ENCODE results near the gene OR2A42.
"Not testable (repeated sequence)": the region's sequence is repeated elsewhere in the genome, so short reads cannot be mapped to it uniquely, and the experiment has no call there.

Gene OR2A42

GRCh38 chr7:144239365-144239764 lies at the start of gene OR2A42:
OR2A42 (minus strand) TSS chr7:144239605; CDS start chr7:144232843, 6,762 bp downstream.
- DNase-seq, result not testable (repeated sequence)

GRCh38 chr7:144287171-144287784 lies 47.9 kb upstream of the OR2A42 start:
- not testable (repeated sequence) for DNase-seq

GRCh38 chr7:144283716-144284115 lies 44.3 kb upstream of the OR2A42 start:
- not testable (repeated sequence) for DNase-seq

- DNase-seq, result not testable (repeated sequence)
Measured at GRCh38 chr7:144282490-144282889, 43.1 kb upstream of the OR2A42 start.

- DNase-seq, result not testable (repeated sequence)
Measured at GRCh38 chr7:144281981-144282380, 42.6 kb upstream of the OR2A42 start.

GRCh38 chr7:144280010-144280409 lies 40.6 kb upstream of the OR2A42 start:
- not testable (repeated sequence) for DNase-seq

- not testable (repeated sequence) for DNase-seq
Measured at GRCh38 chr7:144275281-144275680, 35.9 kb upstream of the OR2A42 start.

GRCh38 chr7:144269188-144269587 lies 29.8 kb upstream of the OR2A42 start, which contains the start of gene CTAGE8:
CTAGE8 (minus strand) TSS chr7:144269288; CDS start chr7:144269250, 38 bp downstream.
- DNase-seq, result not testable (repeated sequence)

GRCh38 chr7:144264692-144265091 lies 25.3 kb upstream of the OR2A42 start, which contains the start of gene OR2A7:
OR2A7 (minus strand) TSS chr7:144264792; CDS start chr7:144259628, 5,164 bp downstream.
- not testable (repeated sequence) for DNase-seq

- not testable (repeated sequence) for DNase-seq
Measured at GRCh38 chr7:144262128-144262527, 22.7 kb upstream of the OR2A42 start.

GRCh38 chr7:144259067-144259466 lies 19.7 kb upstream of the OR2A42 start:
- not testable (repeated sequence) for DNase-seq

GRCh38 chr7:144256112-144256511 lies 16.7 kb upstream of the OR2A42 start:
- DNase-seq, result no peak

- DNase-seq, result no peak
Measured at GRCh38 chr7:144255471-144255897, 16.1 kb upstream of the OR2A42 start.

GRCh38 chr7:144252307-144252706 lies 12.9 kb upstream of the OR2A42 start:
- DNase-seq, result not testable (repeated sequence)

- not testable (repeated sequence) for DNase-seq
Measured at GRCh38 chr7:144247674-144248330, 8.4 kb upstream of the OR2A42 start.

GRCh38 chr7:144246967-144247366 lies 7.6 kb upstream of the OR2A42 start:
- DNase-seq, result not testable (repeated sequence)

- not testable (repeated sequence) for DNase-seq
Measured at GRCh38 chr7:144245372-144245771, 6.0 kb upstream of the OR2A42 start.

- DNase-seq, result not testable (repeated sequence)
Measured at GRCh38 chr7:144238530-144239082, 799 bp downstream of the OR2A42 start.

GRCh38 chr7:144233039-144233438 lies 6.4 kb downstream of the OR2A42 start:
- DNase-seq, result not testable (repeated sequence)

- DNase-seq, result not testable (repeated sequence)
Measured at GRCh38 chr7:144231027-144231426, 8.4 kb downstream of the OR2A42 start.

- not testable (repeated sequence) for DNase-seq
Measured at GRCh38 chr7:144228810-144229209, 10.6 kb downstream of the OR2A42 start.

GRCh38 chr7:144226866-144227265 lies 12.5 kb downstream of the OR2A42 start:
- DNase-seq, result not testable (repeated sequence)

GRCh38 chr7:144223675-144224074 lies 15.7 kb downstream of the OR2A42 start:
- DNase-seq, result not testable (repeated sequence)

GRCh38 chr7:144220531-144220930 lies 18.9 kb downstream of the OR2A42 start:
- DNase-seq, result not testable (repeated sequence)
